Retinal pigment epithelial cell (primary cell): ENCODE data around the gene LIN52.

ENCODE experiments used
- DNase-seq: peaks from one replicate; pipeline ENCODE4 v3.0.0-alpha.2; 2010; ENCODE audit warnings: low read depth
- H3K4me3 ChIP-seq: 2 replicates; pipeline ENCODE4 v1.5.1; 2011; ENCODE audit warnings: mild to moderate bottlenecking, low read length, control low read depth, moderate library complexity
- CTCF ChIP-seq: conservative IDR thresholded peaks from 2 replicates; pipeline ENCODE4 v1.5.1; 2011; ENCODE audit warnings: low read depth, low read length, control low read depth, inconsistent platforms

Gene LIN52

DNA sequence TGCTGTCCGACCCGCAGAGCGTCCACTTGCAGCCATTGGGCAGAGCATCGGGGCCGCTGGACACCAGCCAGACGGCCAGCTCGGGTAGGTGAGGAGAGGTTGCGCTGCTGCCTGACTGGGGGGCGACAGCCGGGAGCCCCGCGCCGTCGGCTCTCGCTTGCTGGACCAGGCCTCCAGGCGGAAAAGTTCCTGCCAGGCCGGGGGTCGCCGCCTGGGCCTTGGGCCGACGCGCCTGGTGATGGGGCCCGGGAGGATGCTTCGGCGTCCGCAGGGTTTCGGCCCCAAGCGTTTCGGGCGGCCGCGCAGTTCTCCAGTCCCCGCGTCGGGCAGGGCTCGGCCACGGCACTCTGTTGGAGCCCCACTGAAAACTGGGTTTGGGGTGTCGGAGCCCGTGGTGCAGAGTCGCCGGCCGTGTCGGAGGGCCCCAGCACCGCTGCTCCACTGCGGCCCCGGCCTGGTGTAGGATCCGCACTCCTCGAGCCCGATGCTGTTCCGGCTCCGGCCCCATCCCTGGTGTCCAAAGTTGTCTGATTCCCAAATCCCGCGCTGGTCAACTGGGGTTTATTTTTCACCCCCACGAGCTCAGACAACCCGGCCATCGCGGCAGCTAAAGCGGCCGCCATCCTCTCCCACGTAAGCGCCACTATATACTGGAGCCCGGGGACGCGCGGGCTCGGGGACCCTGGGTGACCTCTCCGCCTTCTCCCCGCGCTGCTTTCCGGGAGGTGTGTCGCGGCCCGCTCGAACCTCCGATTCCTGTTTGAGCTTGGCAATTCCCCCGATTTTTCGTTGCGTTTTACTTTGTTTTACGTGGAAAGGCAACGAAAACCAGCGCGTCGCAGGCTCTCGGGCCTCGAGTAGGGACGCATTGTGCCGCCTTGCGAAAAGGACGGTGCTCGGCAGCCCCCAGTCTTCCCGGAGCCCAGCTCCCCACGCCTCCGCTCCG is 155.4 kb downstream of the LIN52 start:
- no peak for TF ChIP-seq CTCF
- no peak overlapping the region for H3K4me3 ChIP-seq
- no peak for DNase-seq

DNA sequence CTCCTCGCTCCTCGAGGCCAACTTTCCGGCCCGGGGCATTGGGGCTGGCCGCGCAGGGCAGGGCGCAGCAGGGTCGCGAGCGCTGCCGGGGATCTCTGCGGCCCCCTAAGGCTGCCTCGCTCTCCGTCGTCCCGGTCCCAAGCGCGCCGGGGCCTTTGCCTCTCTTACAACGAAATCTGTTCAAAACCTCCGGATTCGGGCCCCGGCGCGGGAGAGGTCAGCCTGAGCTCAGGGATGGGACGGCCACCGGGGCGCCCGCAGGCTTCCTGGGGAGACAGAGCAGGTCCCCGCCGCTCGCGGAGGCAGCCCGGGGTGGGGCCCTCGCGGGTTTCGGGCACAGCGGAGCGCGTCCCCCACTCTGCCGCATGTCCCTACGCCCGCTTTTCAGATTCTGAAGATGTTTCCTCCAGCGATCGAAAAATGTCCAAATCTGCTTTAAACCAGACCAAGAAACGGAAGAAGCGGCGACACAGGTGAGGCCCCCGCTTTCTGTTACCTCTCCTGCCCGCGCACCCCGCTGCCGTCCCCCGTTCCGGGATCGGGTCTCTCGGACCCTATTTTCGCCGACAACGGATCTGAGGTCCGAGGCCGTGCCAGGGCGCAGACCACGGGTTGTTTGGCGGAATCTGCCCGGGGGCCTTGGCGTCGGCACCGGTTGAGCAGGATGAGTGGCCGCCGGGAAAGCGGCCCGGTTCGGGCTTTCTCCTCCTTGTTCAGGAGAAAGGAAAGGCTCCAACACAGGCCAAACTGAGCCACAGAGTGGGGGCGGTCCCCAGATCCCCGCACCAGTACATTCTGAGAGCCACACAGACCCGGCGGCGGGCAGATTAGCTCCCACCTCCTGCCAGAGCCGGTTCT is 156.3 kb downstream of the LIN52 start:
- no peak for DNase-seq
- no peak for TF ChIP-seq CTCF
- no peak overlapping the region for H3K4me3 ChIP-seq

DNA sequence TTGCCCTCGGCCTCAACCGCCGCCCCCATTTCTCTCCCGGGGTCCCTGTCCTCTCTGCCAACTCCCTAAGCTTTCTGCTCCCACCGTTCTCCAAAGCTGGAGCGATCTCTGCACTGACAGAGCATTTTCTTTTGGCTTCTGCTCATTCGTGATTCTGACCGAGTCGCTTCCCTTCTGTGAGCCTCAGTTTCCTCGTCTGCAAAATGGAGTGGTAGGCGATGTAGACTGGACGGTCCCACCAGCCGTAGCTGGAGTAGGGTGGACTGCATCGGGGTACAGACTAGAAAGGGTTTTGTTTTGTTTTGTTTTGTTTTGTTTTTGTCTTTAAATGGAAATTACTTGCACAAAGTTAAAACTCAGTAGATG is 156.9 kb downstream of the LIN52 start:
- DNase-seq, result no peak
- H3K4me3 ChIP-seq, result no peak overlapping the region
- TF ChIP-seq CTCF, result no peak

DNA sequence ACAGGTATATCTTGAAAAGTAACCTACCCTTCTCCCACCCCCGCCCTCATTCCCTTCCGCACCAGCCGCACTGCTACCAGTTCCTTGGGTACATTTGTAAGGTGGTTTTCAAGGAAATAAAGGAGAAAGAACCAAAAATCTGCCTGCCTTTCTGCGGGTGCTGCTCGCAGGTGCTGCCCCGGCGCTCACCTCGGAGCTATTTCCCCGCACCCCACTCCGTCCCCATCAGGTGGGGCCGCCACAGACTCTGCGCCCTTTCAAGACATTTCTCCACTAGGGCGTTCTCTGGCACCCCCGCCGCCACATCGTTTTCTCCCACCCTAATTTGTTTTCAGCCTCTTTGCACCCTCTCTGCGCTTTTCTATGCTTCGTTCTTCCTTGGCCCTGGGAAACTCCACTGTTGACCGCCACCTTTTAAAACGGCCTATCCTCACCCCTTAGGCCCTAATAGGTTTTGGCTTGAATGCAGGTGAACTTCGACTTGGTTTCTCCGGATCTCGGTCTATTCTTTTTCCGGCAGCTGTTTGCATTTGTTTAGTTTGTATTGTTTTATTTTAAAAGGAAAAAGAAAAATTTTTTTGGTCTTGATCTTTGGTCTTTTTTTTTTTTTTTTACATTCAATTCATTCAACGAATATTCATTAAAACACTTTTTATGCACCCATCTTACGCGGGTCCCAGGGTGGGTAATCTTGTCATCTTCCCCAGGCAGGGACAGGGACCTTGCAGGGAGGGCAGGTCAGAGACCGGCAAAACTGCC is 157.4 kb downstream of the LIN52 start:
- no peak overlapping the region for H3K4me3 ChIP-seq
- no peak for TF ChIP-seq CTCF
- no peak for DNase-seq

GRCh38 chr14:74242780-74243042 is 158.0 kb downstream of the LIN52 start:
- no peak overlapping the region for H3K4me3 ChIP-seq
- DNase-seq, result no peak
- no peak for TF ChIP-seq CTCF

- TF ChIP-seq CTCF, result no peak
- H3K4me3 ChIP-seq, result no peak overlapping the region
- no peak for DNase-seq
Measured at GRCh38 chr14:74243051-74243450, 158.3 kb downstream of the LIN52 start.
